ENCODE measurements around the gene BPIFB4.

Gene BPIFB4

DNA sequence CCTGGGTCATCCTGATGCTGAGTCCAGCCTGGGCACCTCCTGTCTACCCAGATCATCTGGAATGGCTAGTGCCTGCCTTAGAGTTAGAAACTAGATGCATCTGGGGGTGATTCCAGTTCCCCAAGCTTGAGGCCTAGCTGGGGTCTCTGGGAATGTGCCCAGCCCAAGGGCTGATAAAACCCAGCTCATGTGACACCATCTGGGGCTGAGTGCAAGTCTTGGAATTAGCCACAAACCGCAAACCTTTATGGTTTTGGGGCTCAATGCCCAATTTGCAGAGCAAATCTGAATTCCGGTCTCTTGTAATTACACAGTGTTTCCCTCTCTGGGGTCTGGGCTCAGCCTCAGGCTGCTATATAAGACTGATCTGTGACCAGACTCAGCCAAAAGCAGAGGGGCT lies at the start of gene BPIFB4:
BPIFB4 (plus strand) TSS at position 385 of the 400 bp plus-strand sequence. CDS start 1,884 bp downstream, outside the sequence.
- in situ Hi-C loops (cut with MboI; ENCODE audit: low pct_unique_long_range_greater_than_20kb, low sequenced_read_pairs, unreplicated experiment): no loop called here

GRCh38 chr20:33030076-33030475 lies 49.4 kb upstream of the BPIFB4 start:
- no peak for DNase-seq (ENCODE audit: low spot score)
- no peak for TF ChIP-seq CTCF (IDR thresholded peaks at IDR 0.05; ENCODE audit: extremely low read depth, insufficient read depth, missing control alignments)
- in situ Hi-C loops (cut with MboI; ENCODE audit: low pct_unique_long_range_greater_than_20kb, low sequenced_read_pairs, unreplicated experiment): no loop called here

More for the DNA sequence above, at the start of gene BPIFB4:
- no peak for DNase-seq (ENCODE audit: low spot score)
- no peak for TF ChIP-seq CTCF (IDR thresholded peaks at IDR 0.05; ENCODE audit: extremely low read depth, insufficient read depth, missing control alignments)

GRCh38 chr20:33030569-33030968 lies 48.9 kb upstream of the BPIFB4 start:
- no peak for TF ChIP-seq CTCF (IDR thresholded peaks at IDR 0.05; ENCODE audit: extremely low read depth, insufficient read depth, missing control alignments)
- in situ Hi-C loops (cut with MboI; ENCODE audit: low pct_unique_long_range_greater_than_20kb, low sequenced_read_pairs, unreplicated experiment): no loop called here
- DNase-seq (ENCODE audit: low spot score): no peak

- no peak for TF ChIP-seq CTCF (IDR thresholded peaks at IDR 0.05; ENCODE audit: extremely low read depth, insufficient read depth, missing control alignments)
- in situ Hi-C loops (cut with MboI; ENCODE audit: low pct_unique_long_range_greater_than_20kb, low sequenced_read_pairs, unreplicated experiment): no loop called here
- no peak for DNase-seq (ENCODE audit: low spot score)
Measured at GRCh38 chr20:33031531-33031930, 47.9 kb upstream of the BPIFB4 start, which contains the start of gene BPIFB6. Gene BPIFB6 (plus strand): TSS chr20:33031648. CDS start chr20:33031648, 0 bp downstream.

- TF ChIP-seq CTCF (IDR thresholded peaks at IDR 0.05; ENCODE audit: extremely low read depth, insufficient read depth, missing control alignments): no peak
- no peak for DNase-seq (ENCODE audit: low spot score)
- in situ Hi-C loops (cut with MboI; ENCODE audit: low pct_unique_long_range_greater_than_20kb, low sequenced_read_pairs, unreplicated experiment): no loop called here
Measured at GRCh38 chr20:33032555-33032954, 46.9 kb upstream of the BPIFB4 start.

DNA sequence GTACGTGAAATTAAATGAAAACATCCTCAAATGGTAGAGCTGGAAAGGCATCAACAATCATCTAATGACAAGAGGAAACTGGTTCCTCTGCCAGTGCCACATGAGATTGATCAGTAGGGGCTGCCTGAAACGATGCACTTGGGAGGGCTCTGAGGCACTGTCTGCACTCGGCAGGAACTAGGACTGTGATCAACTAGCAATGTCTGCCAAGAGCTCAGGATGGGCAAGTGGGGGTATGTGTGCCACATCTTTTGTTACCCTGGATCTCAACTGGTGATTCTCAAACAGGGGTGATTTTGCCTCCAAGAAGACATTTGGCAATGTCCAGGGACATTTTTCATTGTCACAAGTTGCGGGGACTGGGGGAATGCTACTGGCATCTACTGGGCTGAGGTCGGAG lies 46.1 kb upstream of the BPIFB4 start:
- in situ Hi-C loops (cut with MboI; ENCODE audit: low pct_unique_long_range_greater_than_20kb, low sequenced_read_pairs, unreplicated experiment): no loop called here
- DNase-seq (ENCODE audit: low spot score): no peak
- TF ChIP-seq CTCF (IDR thresholded peaks at IDR 0.05; ENCODE audit: extremely low read depth, insufficient read depth, missing control alignments): no peak

DNA sequence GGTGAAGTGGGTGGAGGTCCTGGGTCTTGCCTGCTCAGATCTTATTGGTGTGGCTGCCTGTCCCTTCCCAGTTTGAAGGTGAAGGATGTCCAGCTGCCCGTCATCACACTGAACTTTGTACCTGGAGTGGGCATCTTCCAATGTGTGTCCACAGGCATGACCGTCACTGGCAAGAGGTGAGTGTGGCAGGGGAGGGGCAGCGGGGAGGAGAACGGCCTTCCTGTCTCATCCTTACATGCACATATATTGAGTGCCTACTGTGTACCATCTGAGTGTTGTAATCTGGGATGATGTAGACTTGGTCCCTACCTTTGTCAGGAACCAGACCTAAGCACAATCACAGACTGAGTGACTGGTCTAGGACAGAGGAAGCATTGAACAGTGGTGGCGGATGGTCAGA lies 45.3 kb upstream of the BPIFB4 start:
- TF ChIP-seq CTCF (IDR thresholded peaks at IDR 0.05; ENCODE audit: extremely low read depth, insufficient read depth, missing control alignments): no peak
- in situ Hi-C loops (cut with MboI; ENCODE audit: low pct_unique_long_range_greater_than_20kb, low sequenced_read_pairs, unreplicated experiment): no loop called here
- DNase-seq (ENCODE audit: low spot score): no peak
